GM21825 (cell line): Measurements from ENCODE around the gene SMARCA5.
A peak's percentile ranks its signal among the peaks of the same experiment; 100 is the strongest.
"Not testable (repeated sequence)": the region's sequence is repeated elsewhere in the genome, so short reads cannot be mapped to it uniquely, and the experiment has no call there.

Experiments
- ATAC-seq: cut with Tn5 transposase; IDR thresholded peaks from one replicate; pipeline ENCODE4 v1.9.1; 2021; ENCODE audit warnings: mild to moderate bottlenecking, moderate library complexity; ENCODE audit not compliant: unreplicated experiment

SMARCA5 gene, protein sequence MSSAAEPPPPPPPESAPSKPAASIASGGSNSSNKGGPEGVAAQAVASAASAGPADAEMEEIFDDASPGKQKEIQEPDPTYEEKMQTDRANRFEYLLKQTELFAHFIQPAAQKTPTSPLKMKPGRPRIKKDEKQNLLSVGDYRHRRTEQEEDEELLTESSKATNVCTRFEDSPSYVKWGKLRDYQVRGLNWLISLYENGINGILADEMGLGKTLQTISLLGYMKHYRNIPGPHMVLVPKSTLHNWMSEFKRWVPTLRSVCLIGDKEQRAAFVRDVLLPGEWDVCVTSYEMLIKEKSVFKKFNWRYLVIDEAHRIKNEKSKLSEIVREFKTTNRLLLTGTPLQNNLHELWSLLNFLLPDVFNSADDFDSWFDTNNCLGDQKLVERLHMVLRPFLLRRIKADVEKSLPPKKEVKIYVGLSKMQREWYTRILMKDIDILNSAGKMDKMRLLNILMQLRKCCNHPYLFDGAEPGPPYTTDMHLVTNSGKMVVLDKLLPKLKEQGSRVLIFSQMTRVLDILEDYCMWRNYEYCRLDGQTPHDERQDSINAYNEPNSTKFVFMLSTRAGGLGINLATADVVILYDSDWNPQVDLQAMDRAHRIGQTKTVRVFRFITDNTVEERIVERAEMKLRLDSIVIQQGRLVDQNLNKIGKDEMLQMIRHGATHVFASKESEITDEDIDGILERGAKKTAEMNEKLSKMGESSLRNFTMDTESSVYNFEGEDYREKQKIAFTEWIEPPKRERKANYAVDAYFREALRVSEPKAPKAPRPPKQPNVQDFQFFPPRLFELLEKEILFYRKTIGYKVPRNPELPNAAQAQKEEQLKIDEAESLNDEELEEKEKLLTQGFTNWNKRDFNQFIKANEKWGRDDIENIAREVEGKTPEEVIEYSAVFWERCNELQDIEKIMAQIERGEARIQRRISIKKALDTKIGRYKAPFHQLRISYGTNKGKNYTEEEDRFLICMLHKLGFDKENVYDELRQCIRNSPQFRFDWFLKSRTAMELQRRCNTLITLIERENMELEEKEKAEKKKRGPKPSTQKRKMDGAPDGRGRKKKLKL

DNA sequence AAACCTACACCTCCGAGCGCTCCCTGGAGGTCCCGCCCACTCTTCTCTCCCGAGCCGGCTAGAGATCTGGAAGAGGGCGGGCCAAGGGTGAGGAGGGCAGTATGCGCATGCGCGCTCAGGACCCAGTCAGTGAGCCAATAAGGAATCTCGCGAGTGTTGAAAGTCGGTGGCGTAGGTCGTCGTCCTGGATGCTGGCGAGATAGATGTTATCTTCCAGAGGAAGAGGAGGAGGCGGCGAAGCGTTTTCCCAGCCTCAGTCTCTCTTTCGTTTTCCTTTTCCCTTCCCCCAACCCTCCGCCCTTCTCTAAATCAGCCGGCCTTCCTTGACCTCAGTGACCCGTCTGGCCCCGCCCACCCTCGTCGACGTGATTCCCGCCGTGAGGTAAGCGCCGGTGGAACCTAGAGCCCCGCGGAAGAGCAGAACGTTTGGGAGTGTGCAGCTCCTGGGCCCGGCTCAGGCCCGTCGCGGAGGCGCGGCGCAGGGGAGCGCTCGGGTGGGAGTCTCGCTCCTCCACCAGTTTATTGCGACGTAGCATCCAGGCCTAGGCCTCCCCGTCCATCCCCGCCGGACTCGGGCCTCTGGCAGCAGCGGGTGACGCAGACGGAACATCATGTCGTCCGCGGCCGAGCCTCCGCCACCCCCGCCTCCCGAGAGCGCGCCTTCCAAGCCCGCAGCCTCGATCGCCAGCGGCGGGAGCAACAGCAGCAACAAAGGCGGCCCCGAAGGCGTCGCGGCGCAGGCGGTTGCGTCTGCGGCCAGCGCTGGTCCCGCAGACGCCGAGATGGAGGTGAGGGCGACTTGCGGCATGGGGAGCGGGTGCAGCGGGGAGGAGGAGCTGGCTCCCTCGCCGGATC is at the start of gene SMARCA5:
Gene SMARCA5 (plus strand): TSS at position 389 of the 855 bp plus-strand sequence. CDS start 223 bp downstream, at position 612.
- peak; percentile 88 for ATAC-seq

DNA sequence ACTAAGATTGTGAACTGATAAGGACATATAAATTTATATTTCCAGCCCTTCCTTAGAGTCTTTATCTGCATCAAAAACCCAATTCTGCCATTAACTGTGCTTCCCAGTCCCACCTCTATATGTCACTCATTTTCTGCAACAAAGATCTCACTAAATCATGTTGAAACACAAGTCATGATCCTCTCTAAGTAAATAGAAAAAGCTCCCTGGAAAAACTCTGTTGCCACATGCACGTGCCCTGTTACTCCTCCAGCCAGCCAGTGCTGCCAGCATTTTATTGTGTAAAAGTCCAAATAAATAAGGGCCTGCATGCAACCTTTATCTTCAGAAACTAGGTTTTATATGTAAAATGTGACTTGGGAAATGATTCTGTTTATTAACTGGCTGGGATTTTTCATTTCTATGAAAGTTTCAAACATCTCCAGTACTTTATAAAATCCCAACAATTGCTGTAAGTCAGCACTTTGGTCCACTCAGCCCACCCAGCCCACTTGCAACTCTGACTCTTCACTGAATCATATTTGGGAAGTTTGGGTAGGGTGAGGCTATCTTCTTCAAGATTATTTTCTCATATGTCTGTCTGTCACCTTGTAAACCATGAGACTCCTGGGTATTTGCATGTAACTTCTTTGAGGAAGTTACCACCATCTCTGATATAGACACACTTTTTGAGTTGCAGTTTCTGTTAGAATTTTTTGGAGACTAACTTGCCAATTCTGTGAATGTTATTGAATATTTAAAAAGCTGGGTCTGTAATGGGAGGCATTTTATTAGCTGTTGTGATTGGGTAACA is 40.0 kb upstream of the SMARCA5 start:
- peak; percentile 73 for ATAC-seq

DNA sequence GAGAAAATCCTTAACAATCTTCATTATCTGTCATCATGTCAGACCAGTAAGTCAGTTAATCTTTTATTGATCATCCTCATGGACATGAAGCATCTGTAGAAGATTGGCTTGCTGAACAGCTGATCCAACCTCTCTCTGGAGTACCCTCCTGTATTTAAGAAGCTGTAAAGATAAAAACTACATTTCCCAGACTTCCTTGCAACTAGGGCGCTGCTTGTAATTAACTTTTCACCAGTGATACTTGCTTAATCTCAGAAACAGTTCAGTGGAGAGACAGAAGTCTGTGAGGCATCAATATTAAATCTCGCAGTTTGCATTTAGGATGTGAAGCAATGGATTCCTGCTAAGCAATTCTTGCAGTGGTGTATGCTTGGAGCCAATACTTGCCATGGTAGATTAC is 36.0 kb upstream of the SMARCA5 start:
- ATAC-seq: no peak

DNA sequence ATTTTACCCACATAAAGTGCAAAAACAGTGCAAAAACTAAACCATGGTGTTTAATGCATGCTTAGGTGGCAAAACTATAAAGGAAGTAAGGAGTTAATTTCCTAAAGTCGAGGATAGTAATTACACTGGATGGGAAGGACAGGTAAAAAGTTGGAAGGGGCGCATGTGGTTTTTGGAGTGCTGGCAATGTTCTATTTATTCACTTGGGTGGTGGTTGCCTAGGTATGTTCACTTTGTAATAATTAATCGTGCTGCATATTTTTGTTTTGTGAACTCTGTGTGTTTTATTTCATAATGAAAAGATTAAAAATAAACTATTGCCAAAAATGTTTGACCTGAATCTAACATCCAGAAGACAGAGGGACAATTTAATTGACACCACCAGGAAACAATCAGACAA is 32.1 kb upstream of the SMARCA5 start:
- no peak for ATAC-seq

DNA sequence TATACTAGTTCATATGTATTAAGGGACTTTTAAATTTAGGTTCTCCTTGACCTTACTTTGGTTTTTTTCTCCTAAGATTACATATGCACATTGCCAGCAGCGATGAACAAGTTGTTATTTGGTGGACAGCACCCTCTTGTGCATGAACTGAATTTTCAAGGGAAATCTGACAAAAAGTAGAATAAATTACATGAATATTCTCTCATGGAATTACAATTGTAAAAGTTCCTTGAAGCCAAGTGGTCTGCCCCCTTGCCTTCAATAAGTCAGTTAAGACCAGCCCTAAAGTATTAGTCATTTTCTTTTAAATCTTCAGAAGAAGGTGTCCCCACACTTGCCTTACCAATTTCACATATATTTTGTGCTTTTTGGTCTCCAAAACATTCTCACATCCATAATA is 30.7 kb upstream of the SMARCA5 start:
- peak; percentile 63 for ATAC-seq

DNA sequence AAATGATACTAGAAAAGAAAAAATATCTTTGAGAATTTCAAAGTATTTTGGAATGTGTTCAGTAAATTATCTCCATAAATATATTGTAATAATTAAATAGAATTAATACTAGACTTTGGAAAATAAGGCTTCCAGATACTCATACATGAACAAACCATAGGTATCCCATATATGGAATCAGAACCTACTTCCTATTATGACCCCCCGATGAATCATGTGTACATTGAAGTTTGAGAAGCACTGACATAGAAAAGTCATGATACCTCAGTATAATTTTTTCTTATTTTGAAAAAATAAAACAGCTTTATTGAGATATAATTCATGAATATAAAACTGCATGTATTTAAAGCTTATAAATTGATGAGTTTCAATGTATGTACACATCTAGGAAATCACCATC is 27.2 kb upstream of the SMARCA5 start:
- no peak for ATAC-seq

DNA sequence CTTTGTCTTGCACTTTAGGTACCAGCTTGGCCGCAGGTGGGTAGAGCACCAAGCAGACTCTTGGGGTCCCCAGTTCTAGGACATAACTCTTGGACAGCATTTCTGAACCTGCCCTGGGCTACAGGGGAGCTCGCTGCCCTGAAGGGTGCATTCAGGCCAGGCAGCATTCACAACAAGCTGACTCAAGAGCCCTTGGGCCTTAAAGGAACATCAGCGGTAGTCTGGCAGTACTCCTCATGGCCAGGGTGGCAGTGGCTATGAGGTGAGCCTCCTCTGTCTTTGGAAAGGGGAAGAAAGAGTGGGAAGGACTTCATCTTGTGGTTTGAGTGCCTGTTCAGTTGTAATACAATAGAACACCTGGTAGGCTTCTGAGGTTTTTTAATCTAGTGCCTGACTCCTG is 24.8 kb upstream of the SMARCA5 start:
- no peak for ATAC-seq

DNA sequence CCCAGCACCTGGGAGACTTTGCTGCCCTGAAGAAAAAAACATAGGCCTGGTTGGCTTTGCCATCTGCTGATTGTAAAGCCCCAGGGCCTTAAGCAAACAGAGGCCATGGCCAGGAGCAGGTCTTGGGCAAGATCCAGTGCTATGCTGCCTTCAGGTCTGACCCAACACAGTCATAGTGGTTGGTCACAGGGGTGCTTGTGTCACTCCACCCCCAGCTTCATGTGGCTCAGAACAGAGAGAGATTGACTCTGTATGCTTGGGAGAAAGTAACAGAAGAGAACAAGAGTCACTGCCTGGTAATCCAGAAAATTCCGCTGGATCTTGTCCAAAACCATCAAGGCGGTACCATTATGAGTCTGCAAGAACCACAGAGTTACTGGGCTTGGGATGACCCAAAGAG is 24.4 kb upstream of the SMARCA5 start:
- no peak for ATAC-seq

DNA sequence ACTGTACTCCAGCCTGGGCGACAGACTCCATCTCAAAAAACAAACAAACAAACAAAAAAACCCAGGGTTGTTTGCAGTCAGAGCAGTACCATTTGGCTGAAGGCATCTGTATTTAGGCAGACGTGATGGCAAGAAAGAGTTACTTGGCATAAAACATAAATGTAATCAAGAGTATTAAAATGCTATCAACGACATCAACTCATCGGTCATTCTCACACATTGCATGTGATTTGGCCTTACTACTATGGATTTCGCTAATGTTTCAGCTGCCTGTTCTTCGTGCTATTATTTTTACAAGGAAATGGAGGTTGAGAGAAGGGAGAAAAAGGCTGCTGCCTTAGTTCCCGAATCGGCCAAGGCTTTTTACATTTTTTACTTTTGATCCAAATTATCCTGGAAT is 15.5 kb upstream of the SMARCA5 start:
- ATAC-seq: no peak

DNA sequence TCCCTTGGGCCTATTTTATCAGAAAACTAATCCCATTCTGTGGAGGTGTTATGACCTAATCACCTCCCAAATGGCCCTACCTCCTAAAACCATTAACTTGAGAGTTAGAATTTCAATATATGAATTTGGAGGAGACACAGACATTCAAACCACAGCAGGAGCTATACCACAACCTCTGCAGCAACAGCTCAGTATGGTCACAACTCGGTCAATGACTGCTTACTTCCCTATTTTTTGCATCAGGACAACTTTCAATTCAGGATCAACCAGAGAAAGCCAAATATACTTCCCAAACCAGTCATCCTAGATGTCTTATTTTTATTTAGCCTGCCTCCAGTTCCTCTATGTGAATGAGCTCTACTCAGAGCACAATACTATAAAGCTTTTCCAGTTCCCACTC is 11.3 kb upstream of the SMARCA5 start:
- no peak for ATAC-seq

DNA sequence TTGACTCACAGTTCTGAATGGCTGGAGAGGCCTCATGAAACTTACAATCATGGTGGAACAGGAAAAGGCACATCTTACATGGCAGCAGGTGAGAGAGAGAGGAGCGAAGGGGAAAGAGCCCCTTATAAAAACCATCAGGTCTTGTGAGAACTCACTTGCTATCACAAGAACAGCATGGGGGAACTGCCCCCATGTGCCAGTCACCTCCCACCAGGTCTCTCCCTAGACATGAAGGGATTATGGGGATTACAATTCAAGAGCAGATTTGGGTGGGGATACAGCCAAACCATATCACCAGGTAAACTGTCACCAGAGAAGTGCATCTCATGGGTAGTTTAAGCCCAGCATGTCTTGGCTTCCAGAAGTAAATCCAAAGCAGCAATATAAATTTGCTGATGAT is 7.5 kb upstream of the SMARCA5 start:
- no peak for ATAC-seq

DNA sequence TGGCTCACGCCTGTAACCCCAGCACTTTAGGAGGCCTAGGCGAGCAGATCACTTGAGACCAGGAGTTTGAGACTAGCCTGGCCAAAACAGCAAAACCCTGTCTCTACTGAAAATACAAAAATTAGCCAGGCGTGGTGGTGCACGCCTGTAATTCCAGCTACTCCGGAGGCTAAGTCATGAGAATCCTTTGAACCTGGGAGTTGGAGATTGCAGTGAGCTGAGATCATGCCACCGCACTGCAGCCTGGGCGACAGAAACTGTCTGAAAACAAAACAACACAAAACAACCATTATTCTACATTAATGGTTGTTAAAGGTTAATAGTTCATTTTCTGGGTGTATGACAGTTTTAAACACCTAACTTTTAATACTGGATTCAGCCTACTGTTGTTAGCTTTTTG is 1.6 kb upstream of the SMARCA5 start:
- ATAC-seq: no peak

DNA sequence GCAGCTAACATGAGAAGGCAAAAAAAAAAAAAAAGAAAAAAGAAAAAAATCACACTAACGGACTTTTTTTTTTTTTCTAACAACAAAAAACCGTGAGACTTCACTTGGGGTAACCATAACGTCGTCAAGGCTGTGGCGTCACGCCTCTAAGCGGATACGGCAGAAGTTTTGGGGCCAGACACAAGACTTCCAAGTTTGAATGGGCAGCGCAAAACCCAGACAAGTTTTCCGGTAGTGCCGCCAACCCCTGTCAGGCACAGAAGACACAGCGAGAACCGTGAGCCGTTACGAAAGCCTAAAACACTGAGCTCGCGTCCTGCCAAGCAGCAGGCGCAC is 556 bp upstream of the SMARCA5 start:
- peak; percentile 36 for ATAC-seq

DNA sequence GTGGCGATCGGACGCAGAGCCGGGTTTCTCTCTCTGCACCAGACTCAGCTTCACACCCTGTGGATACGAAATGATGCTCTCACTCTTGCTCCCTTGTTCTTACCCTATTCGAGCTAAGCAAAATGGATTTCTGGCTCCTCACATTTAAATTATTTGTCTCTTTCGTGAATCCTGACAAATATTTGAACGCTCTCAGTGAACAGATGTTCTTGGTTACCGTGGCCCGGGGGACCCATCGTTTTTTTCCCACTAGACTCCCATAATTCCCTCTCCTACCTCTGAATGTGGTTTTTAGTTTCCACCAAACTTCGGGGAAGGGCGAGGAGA is 630 bp downstream of the SMARCA5 start:
- no peak for ATAC-seq

DNA sequence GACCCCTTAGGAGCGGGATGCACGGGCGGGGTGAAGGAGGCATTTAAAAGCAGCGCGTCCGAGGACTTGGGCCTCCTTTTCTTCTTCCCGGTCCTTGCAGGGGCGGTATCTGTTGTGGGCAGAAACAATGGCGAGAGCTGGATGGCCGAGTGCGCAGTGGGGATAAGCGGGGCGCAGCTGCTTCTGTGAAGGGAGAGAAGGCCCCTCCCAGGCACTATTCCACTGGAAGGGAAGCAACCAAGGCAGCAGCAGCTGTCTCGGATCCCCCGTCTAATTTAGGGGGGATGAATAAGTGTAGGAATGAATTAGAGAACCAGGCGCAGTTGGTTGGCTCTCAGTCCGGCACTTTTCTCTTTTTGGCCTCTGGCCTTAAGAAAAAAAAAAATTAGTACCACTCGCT is 995 bp downstream of the SMARCA5 start:
- ATAC-seq: no peak

DNA sequence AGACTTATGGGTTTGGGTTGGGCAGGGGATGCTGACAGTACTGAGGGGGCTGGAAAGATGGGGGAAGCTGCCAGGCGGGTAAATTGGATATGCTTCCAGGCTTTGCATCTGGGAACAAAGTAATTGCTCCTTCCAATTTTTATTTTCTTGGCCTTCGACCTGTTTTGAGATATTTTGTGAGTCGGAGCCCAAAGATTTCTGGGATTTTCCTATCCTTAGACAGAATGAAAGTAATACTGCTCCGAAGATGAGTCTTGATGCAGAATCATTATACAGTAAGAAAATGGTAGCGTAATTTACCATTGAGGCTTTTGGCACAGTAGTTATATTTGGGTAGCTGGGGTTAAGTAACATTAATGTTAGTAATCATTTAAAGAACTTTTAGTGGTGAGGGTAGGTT is 1.4 kb downstream of the SMARCA5 start:
- ATAC-seq: no peak

DNA sequence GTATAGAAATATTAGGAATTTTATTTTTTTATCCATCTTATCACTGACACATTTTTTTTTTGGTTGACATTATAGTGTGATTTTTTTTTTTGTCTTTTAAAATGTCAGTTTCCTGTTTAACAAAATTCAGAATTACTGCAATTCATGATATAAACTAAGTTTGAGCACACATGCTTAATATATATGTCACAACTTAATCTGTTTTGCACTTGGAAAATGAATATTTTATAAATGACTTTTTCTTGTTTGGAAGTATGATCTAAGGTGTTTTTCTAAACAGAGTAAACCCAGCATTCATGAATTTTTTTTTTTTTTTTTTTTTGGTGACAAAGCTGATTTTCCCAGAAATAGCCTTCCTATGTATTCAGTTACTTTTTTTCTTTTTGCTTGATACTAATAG is 2.4 kb downstream of the SMARCA5 start:
- no peak for ATAC-seq

DNA sequence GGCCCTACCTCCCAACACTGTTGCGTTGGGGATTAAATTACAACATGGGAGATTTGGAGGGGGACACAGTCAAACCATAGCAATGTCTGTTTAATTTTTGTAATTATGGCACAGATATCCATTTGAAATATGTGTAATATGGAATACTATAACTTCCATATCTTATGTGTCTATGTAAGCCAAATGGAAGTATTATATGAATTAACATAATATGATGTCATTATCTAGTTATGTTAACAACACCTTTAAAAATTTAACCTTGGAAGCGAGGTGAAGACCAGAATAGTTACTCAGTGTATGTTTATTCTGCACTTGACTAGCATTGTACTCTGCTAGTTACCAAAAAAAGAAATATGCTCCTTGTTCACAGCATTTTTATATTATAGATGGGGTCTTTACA is 4.3 kb downstream of the SMARCA5 start:
- no peak for ATAC-seq

DNA sequence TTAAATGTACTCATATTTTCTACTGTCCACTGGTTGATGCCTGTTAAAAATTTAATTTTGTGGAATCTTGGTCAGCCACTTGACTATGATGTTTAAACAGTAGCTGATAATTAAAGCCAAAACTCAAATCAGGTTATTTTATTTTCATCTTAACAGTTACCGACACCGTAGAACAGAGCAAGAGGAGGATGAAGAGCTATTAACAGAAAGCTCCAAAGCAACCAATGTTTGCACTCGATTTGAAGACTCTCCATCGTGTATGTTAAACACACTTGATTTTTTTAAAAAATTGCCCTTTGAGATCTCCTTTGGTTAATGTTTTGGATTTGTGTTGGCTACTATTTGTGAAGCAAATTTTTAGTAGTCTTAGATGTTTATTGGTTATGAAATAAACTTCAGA is 10.7 kb downstream of the SMARCA5 start:
- ATAC-seq: no peak

DNA sequence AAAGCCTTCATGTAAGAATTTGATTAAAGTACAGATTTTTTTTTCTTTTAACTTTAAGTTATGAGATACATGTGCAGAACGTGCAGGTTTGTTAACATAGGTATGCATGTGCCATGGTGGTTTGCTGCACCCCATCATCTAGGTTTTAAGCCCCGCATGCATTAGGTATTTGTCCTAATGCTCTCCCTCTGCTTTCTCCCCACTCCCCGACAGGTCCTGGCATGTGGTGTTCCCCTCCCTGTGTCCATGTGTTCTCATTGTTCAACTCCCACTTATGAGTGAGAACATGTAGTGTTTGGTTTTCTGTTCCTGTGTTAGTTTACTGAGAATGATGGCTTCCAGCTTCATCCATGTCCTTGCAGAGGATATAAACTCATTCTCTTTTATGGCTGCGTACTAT is 14.5 kb downstream of the SMARCA5 start:
- ATAC-seq: not testable (repeated sequence)
